Measurements from ENCODE around the gene SEMA3B. TPM values are rescaled to one million over a fixed set of nuclear protein-coding genes. Genes with fewer than 3 reads are reported as not detected.
A peak's percentile ranks its signal among the peaks of the same experiment; 100 is the strongest.

SEMA3B gene
- total RNA-seq, 4 donors from 2014 or later: 29.1 to 54.9 (median 44.2) TPM

- Histone ChIP-seq H3K36me3 (peaks cover 0 to 27% of the 10 kb centered on the region in 2 donors), H3K9me3 (no peaks in the 10 kb centered on the region), H3K4me3 (peak overlapping the region in 1 of 2 donors; percentile 44), H3K27ac (peak overlapping the region in 1 of 4 donors; percentile 59), H3K27me3 (peaks cover 33% of the 10 kb centered on the region), H3K4me1 (peaks cover 0 to 77% (median 24%) of the 10 kb centered on the region in 3 donors)
- ATAC-seq: no peak
- TF ChIP-seq POLR2AphosphoS5 (IDR thresholded peaks at IDR 0.05) (no peak), POLR2A (IDR thresholded peaks at IDR 0.05) (no peak), EP300 (IDR thresholded peaks at IDR 0.05) (no peak), CTCF (IDR thresholded peaks at IDR 0.05) (no peak)
- WGBS, 2 donors (ENCODE audit: low coverage in 1 of 2): 60% methylated on average over 9 of the region's 31 CpGs; no CpG with 5 or more reads in 1 of the 2 donors
These were observed 4.7 kb downstream of the SEMA3B start for GRCh38 chr3:50273689-50274065.

- 9 to 38% methylated on average over 8 of the region's 26 CpGs for WGBS, 2 donors (ENCODE audit: low coverage in 1 of 2)
- H3K9me3 ChIP-seq: no peaks in the 10 kb centered on the region
- peak; percentile 6 for ATAC-seq
- TF ChIP-seq CTCF (IDR thresholded peaks at IDR 0.05): peak in 3 of 4 experiments; percentile 52 to 74 (median 66)
- TF ChIP-seq POLR2AphosphoS5 (IDR thresholded peaks at IDR 0.05): no peak
- no peak for TF ChIP-seq EP300 (IDR thresholded peaks at IDR 0.05)
- TF ChIP-seq POLR2A (IDR thresholded peaks at IDR 0.05): no peak
- peak overlapping the region in 1 of 4 donors; percentile 12 for H3K27ac ChIP-seq
- H3K36me3 ChIP-seq: peaks cover 0 to 27% of the 10 kb centered on the region in 2 donors
- peaks cover 0 to 77% (median 19%) of the 10 kb centered on the region in 3 donors for H3K4me1 ChIP-seq
- H3K27me3 ChIP-seq: peaks cover 33% of the 10 kb centered on the region
- no peak overlapping the region for H3K4me3 ChIP-seq
These were observed 5.6 kb downstream of the SEMA3B start for GRCh38 chr3:50274371-50275104.

- no peak for ATAC-seq
- WGBS, 2 donors (ENCODE audit: low coverage in 1 of 2): 40% methylated on average over 2 of the region's 65 CpGs; no CpG with 5 or more reads in 1 of the 2 donors
- peaks cover 0 to 68% (median 19%) of the 10 kb centered on the region in 3 donors for H3K4me1 ChIP-seq
- TF ChIP-seq POLR2AphosphoS5 (IDR thresholded peaks at IDR 0.05) (no peak), CTCF (IDR thresholded peaks at IDR 0.05) (no peak), EP300 (IDR thresholded peaks at IDR 0.05) (no peak), POLR2A (IDR thresholded peaks at IDR 0.05) (no peak)
- H3K4me3 ChIP-seq: peak overlapping the region in 1 of 2 donors; percentile 16
- peaks cover 33% of the 10 kb centered on the region for H3K27me3 ChIP-seq
- H3K36me3 ChIP-seq: peaks cover 0 to 27% of the 10 kb centered on the region in 2 donors
- H3K27ac ChIP-seq: no peak overlapping the region
- H3K9me3 ChIP-seq: no peaks in the 10 kb centered on the region
These were observed 6.4 kb downstream of the SEMA3B start for GRCh38 chr3:50275141-50275995.

GRCh38 chr3:50275996-50276761 lies 7.2 kb downstream of the SEMA3B start:
- H3K36me3 ChIP-seq: peaks cover 0 to 27% of the 10 kb centered on the region in 2 donors
- H3K9me3 ChIP-seq: no peaks in the 10 kb centered on the region
- WGBS, 2 donors (ENCODE audit: low coverage in 1 of 2): 66 to 100% methylated on average over 1 to 14 of the region's 79 CpGs
- no peak overlapping the region for H3K4me3 ChIP-seq
- TF ChIP-seq CTCF (IDR thresholded peaks at IDR 0.05) (no peak), POLR2AphosphoS5 (IDR thresholded peaks at IDR 0.05) (no peak), EP300 (IDR thresholded peaks at IDR 0.05) (no peak), POLR2A (IDR thresholded peaks at IDR 0.05) (no peak)
- H3K27ac ChIP-seq: no peak overlapping the region
- peaks cover 33% of the 10 kb centered on the region for H3K27me3 ChIP-seq
- no peak for ATAC-seq
- peaks cover 0 to 60% (median 19%) of the 10 kb centered on the region in 3 donors for H3K4me1 ChIP-seq

Measured in gastroesophageal sphincter (tissue), 4 donors.